Measurements from ENCODE around the gene LYRM1.
"Not testable (repeated sequence)": the region's sequence is repeated elsewhere in the genome, so short reads cannot be mapped to it uniquely, and the experiment has no call there.

LYRM1 gene

GRCh38 chr16:20900299-20901067 lies at the start of gene LYRM1, which contains the start of gene DCUN1D3:
LYRM1 (plus strand) TSS chr16:20900771; CDS start chr16:20915556, 14,785 bp downstream.
DCUN1D3 (minus strand) TSS chr16:20900358; CDS start chr16:20862538, 37,820 bp downstream.
- DNase-seq (ENCODE audit: low spot score) = peak; percentile 97

GRCh38 chr16:20850981-20851380 lies 49.6 kb upstream of the LYRM1 start:
- no peak for DNase-seq (ENCODE audit: low spot score)

- no peak for DNase-seq (ENCODE audit: low spot score)
These were observed 49.0 kb upstream of the LYRM1 start for GRCh38 chr16:20851601-20852000.

GRCh38 chr16:20853143-20853542 lies 47.4 kb upstream of the LYRM1 start:
- DNase-seq (ENCODE audit: low spot score) = no peak

GRCh38 chr16:20853981-20854620 lies 46.5 kb upstream of the LYRM1 start:
- DNase-seq (ENCODE audit: low spot score) = peak; percentile 30

GRCh38 chr16:20854963-20855362 lies 45.6 kb upstream of the LYRM1 start:
- no peak for DNase-seq (ENCODE audit: low spot score)

GRCh38 chr16:20857281-20857680 lies 43.3 kb upstream of the LYRM1 start:
- DNase-seq (ENCODE audit: low spot score) = no peak

- DNase-seq (ENCODE audit: low spot score) = no peak
These were observed 41.3 kb upstream of the LYRM1 start for GRCh38 chr16:20859229-20859628.

- DNase-seq (ENCODE audit: low spot score) = no peak
These were observed 40.9 kb upstream of the LYRM1 start for GRCh38 chr16:20859699-20860098.

- DNase-seq (ENCODE audit: low spot score) = no peak
These were observed 40.2 kb upstream of the LYRM1 start for GRCh38 chr16:20860361-20860760.

GRCh38 chr16:20860995-20861394 lies 39.6 kb upstream of the LYRM1 start:
- DNase-seq (ENCODE audit: low spot score) = not testable (repeated sequence)

- DNase-seq (ENCODE audit: low spot score) = no peak
These were observed 38.2 kb upstream of the LYRM1 start for GRCh38 chr16:20862162-20862960.

GRCh38 chr16:20864376-20864775 lies 36.2 kb upstream of the LYRM1 start:
- not testable (repeated sequence) for DNase-seq (ENCODE audit: low spot score)

GRCh38 chr16:20865420-20866131 lies 35.0 kb upstream of the LYRM1 start:
- DNase-seq (ENCODE audit: low spot score) = peak; percentile 53

- DNase-seq (ENCODE audit: low spot score) = peak; percentile 86
These were observed 34.3 kb upstream of the LYRM1 start for GRCh38 chr16:20866145-20866772.

GRCh38 chr16:20866801-20867200 lies 33.8 kb upstream of the LYRM1 start:
- DNase-seq (ENCODE audit: low spot score) = no peak

GRCh38 chr16:20867585-20867984 lies 33.0 kb upstream of the LYRM1 start:
- no peak for DNase-seq (ENCODE audit: low spot score)

GRCh38 chr16:20868890-20869289 lies 31.7 kb upstream of the LYRM1 start:
- DNase-seq (ENCODE audit: low spot score) = no peak

GRCh38 chr16:20870122-20870820 lies 30.3 kb upstream of the LYRM1 start:
- DNase-seq (ENCODE audit: low spot score) = no peak

GRCh38 chr16:20871258-20871657 lies 29.3 kb upstream of the LYRM1 start:
- DNase-seq (ENCODE audit: low spot score) = no peak
